Measurements from ENCODE around the gene SND1. TPM values are rescaled to one million over a fixed set of nuclear protein-coding genes. Genes with fewer than 3 reads are reported as not detected.

Gene SND1
- total RNA-seq, 4 donors from 2014 or later: 84.2 to 98.8 (median 93.4) TPM

- WGBS, 2 donors: 0 to 1% methylated on average over 23 to 37 of the region's 38 CpGs
- H3K4me3 ChIP-seq: peak overlapping the region; percentile 85 to 98 (median 92)
- H3K27ac ChIP-seq: peak overlapping the region; percentile 91 to 98 (median 94)
- TF ChIP-seq POLR2A (IDR thresholded peaks at IDR 0.05) (no peak), CTCF (IDR thresholded peaks at IDR 0.05) (no peak)
- H3K27me3 ChIP-seq: no peaks in the 10 kb centered on the region
- peaks cover 0 to 9% (median 0%) of the 10 kb centered on the region in 3 donors for H3K36me3 ChIP-seq
- DNase-seq: no peak
- H3K9me3 ChIP-seq: no peaks in the 10 kb centered on the region
- intact Hi-C loops (cut with DNase I): no loop called here
- H3K4me1 ChIP-seq: peaks cover 0 to 35% (median 27%) of the 10 kb centered on the region in 3 donors
Observed at GRCh38 chr7:127652333-127653248, 597 bp downstream of the SND1 start.

- Histone ChIP-seq H3K27ac (no peak overlapping the region), H3K4me3 (peak overlapping the region in 1 of 4 donors; percentile 95), H3K4me1 (peaks cover 0 to 36% (median 27%) of the 10 kb centered on the region in 3 donors), H3K9me3 (no peaks in the 10 kb centered on the region), H3K27me3 (no peaks in the 10 kb centered on the region), H3K36me3 (peaks cover 0 to 15% (median 0%) of the 10 kb centered on the region in 3 donors)
- TF ChIP-seq POLR2A (IDR thresholded peaks at IDR 0.05): no peak
- no peak for TF ChIP-seq CTCF (IDR thresholded peaks at IDR 0.05)
- 90 to 92% methylated on average over 4 of the region's 4 CpGs for WGBS, 2 donors
- DNase-seq: no peak
- intact Hi-C loops (cut with DNase I): no loop called here
Observed at GRCh38 chr7:127653396-127653795, 1.4 kb downstream of the SND1 start.

- Histone ChIP-seq H3K27ac (no peak overlapping the region), H3K36me3 (peaks cover 0 to 23% (median 0%) of the 10 kb centered on the region in 3 donors), H3K9me3 (no peaks in the 10 kb centered on the region), H3K4me1 (peaks cover 0 to 38% (median 27%) of the 10 kb centered on the region in 3 donors), H3K27me3 (no peaks in the 10 kb centered on the region), H3K4me3 (no peak overlapping the region)
- no peak for DNase-seq
- WGBS, 2 donors: 46 to 56% methylated on average over 5 of the region's 5 CpGs
- no peak for TF ChIP-seq CTCF (IDR thresholded peaks at IDR 0.05)
- TF ChIP-seq POLR2A (IDR thresholded peaks at IDR 0.05): no peak
- intact Hi-C loops (cut with DNase I): no loop called here
Observed at GRCh38 chr7:127654404-127655394, 2.7 kb downstream of the SND1 start.

GRCh38 chr7:127655720-127656119 is 3.7 kb downstream of the SND1 start:
- no peak for DNase-seq
- Histone ChIP-seq H3K27me3 (no peaks in the 10 kb centered on the region), H3K36me3 (peaks cover 0 to 33% (median 0%) of the 10 kb centered on the region in 3 donors), H3K27ac (no peak overlapping the region), H3K4me3 (no peak overlapping the region), H3K9me3 (no peaks in the 10 kb centered on the region), H3K4me1 (peaks cover 0 to 38% (median 27%) of the 10 kb centered on the region in 3 donors)
- TF ChIP-seq CTCF (IDR thresholded peaks at IDR 0.05): no peak
- TF ChIP-seq POLR2A (IDR thresholded peaks at IDR 0.05): no peak
- intact Hi-C loops (cut with DNase I): no loop called here
- 82 to 90% methylated on average over 2 of the region's 2 CpGs for WGBS, 2 donors

Data from esophagus squamous epithelium (tissue), 5 donors.